Erythroblast (primary cell): Measurements from ENCODE around the gene APLP2.

Source experiments
- GATA1 ChIP-seq: IDR thresholded peaks from 2 replicates; pipeline ENCODE4 v1.6.1; 2011; ENCODE audit warnings: low read depth, mild to moderate bottlenecking, control low read depth, low read length, moderate library complexity
- POLR2A ChIP-seq: IDR thresholded peaks from 2 replicates; pipeline ENCODE4 v1.6.1; 2011; ENCODE audit warnings: mild to moderate bottlenecking, low read length

GRCh38 chr11:130043575-130043974 is 26.1 kb upstream of the APLP2 start:
- no peak for TF ChIP-seq POLR2A
- TF ChIP-seq GATA1, result no peak
